ENCODE measurements around the gene C4orf46. TPM values are rescaled to one million over a fixed set of nuclear protein-coding genes. Genes with fewer than 3 reads are reported as not detected.

The C4orf46 gene
- total and polyA plus RNA-seq, 10 of the 15 experiments (the other 5 are each of a cell fraction or from before 2014, with no cell fraction given), result 9.3 to 40.2 (median 20.5) TPM

GRCh38 chr4:158681629-158682028 lies 9.9 kb upstream of the C4orf46 start:
- Histone ChIP-seq H3K4me3 (no peak overlapping the region), H4K20me1 (ENCODE audit: control insufficient read depth, insufficient read depth) (no peaks in the 10 kb centered on the region), H3K27ac (ENCODE audit: control insufficient read depth, insufficient read depth) (no peak overlapping the region), H3K9me3 (replicated peaks; ENCODE audit: control insufficient read depth, insufficient read depth, low read length) (no peaks in the 10 kb centered on the region), H3K4me1 (ENCODE audit: control insufficient read depth, insufficient read depth, low read length) (no peaks in the 10 kb centered on the region), H3K79me2 (ENCODE audit: control insufficient read depth, insufficient read depth, low read length) (no peaks in the 10 kb centered on the region), H3K27me3 (replicated peaks in 1 of 2; ENCODE audit: control insufficient read depth in 2 of 2, insufficient read depth in 2 of 2, low read length in 1 of 2) (no peaks in the 10 kb centered on the region), H2AFZ (ENCODE audit: control insufficient read depth, low read depth, low read length) (no peak overlapping the region), H3K4me2 (ENCODE audit: control insufficient read depth, insufficient read depth) (no peak overlapping the region), H3K9ac (ENCODE audit: control insufficient read depth, insufficient read depth, low read length) (no peak overlapping the region), H3K36me3 (ENCODE audit: control insufficient read depth in 2 of 2, insufficient read depth in 2 of 2, low read length in 1 of 2) (no peaks in the 10 kb centered on the region; a peak in 1 of 4 replicates)
- TF ChIP-seq ZNF274 (IDR thresholded peaks at IDR 0.05; ENCODE audit: insufficient read depth, insufficient read length), result no peak
- TF ChIP-seq LARP7 (IDR thresholded peaks at IDR 0.05), result no peak
- TF ChIP-seq, protein P1, sequence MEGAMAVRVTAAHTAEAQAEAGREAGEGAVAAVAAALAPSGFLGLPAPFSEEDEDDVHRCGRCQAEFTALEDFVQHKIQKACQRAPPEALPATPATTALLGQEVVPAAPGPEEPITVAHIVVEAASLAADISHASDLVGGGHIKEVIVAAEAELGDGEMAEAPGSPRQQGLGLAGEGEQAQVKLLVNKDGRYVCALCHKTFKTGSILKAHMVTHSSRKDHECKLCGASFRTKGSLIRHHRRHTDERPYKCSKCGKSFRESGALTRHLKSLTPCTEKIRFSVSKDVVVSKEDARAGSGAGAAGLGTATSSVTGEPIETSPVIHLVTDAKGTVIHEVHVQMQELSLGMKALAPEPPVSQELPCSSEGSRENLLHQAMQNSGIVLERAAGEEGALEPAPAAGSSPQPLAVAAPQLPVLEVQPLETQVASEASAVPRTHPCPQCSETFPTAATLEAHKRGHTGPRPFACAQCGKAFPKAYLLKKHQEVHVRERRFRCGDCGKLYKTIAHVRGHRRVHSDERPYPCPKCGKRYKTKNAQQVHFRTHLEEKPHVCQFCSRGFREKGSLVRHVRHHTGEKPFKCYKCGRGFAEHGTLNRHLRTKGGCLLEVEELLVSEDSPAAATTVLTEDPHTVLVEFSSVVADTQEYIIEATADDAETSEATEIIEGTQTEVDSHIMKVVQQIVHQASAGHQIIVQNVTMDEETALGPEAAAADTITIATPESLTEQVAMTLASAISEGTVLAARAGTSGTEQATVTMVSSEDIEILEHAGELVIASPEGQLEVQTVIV (IDR thresholded peaks at IDR 0.05; ENCODE audit: borderline replicate concordance, partially characterized antibody), result no peak
- TF ChIP-seq, protein P2, sequence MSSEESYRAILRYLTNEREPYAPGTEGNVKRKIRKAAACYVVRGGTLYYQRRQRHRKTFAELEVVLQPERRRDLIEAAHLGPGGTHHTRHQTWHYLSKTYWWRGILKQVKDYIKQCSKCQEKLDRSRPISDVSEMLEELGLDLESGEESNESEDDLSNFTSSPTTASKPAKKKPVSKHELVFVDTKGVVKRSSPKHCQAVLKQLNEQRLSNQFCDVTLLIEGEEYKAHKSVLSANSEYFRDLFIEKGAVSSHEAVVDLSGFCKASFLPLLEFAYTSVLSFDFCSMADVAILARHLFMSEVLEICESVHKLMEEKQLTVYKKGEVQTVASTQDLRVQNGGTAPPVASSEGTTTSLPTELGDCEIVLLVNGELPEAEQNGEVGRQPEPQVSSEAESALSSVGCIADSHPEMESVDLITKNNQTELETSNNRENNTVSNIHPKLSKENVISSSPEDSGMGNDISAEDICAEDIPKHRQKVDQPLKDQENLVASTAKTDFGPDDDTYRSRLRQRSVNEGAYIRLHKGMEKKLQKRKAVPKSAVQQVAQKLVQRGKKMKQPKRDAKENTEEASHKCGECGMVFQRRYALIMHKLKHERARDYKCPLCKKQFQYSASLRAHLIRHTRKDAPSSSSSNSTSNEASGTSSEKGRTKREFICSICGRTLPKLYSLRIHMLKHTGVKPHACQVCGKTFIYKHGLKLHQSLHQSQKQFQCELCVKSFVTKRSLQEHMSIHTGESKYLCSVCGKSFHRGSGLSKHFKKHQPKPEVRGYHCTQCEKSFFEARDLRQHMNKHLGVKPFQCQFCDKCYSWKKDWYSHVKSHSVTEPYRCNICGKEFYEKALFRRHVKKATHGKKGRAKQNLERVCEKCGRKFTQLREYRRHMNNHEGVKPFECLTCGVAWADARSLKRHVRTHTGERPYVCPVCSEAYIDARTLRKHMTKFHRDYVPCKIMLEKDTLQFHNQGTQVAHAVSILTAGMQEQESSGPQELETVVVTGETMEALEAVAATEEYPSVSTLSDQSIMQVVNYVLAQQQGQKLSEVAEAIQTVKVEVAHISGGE (CRISPR knock-in tag; IDR thresholded peaks at IDR 0.05), result no peak
- TF ChIP-seq NFXL1 (IDR thresholded peaks at IDR 0.05; ENCODE audit: borderline replicate concordance), result no peak
- no peak for TF ChIP-seq HCFC1 (IDR thresholded peaks at IDR 0.05; ENCODE audit: low read length)
- TF ChIP-seq NFYA (IDR thresholded peaks at IDR 0.05; ENCODE audit: borderline replicate concordance, low read depth, low read length), result no peak
- no peak for TF ChIP-seq USF2 (IDR thresholded peaks at IDR 0.05; ENCODE audit: borderline replicate concordance, low read depth, low read length)
- no peak for TF ChIP-seq NBN (IDR thresholded peaks at IDR 0.05)
- TF ChIP-seq, protein P3, sequence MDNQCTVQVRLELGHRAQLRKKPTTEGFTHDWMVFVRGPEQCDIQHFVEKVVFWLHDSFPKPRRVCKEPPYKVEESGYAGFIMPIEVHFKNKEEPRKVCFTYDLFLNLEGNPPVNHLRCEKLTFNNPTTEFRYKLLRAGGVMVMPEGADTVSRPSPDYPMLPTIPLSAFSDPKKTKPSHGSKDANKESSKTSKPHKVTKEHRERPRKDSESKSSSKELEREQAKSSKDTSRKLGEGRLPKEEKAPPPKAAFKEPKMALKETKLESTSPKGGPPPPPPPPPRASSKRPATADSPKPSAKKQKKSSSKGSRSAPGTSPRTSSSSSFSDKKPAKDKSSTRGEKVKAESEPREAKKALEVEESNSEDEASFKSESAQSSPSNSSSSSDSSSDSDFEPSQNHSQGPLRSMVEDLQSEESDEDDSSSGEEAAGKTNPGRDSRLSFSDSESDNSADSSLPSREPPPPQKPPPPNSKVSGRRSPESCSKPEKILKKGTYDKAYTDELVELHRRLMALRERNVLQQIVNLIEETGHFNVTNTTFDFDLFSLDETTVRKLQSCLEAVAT (IDR thresholded peaks at IDR 0.05), result no peak
- no peak for TF ChIP-seq ZNF622 (IDR thresholded peaks at IDR 0.05)
- FAIRE-seq (no peak), DNase-seq (ENCODE audit: low read depth, low spot score) (no peak), ATAC-seq (no peak)
- POLR2A ChIA-PET, result interaction anchor here (0.9 kb wide), 1 partner anchor 26 kb away, joined by 3 read pairs; no protein-coding TSS in a partner anchor
- in situ Hi-C loops (cut with MboI), result no loop called here
- RAD21 ChIA-PET (ENCODE audit: unreplicated experiment), result no interaction called here
- BruUV-seq (replicated peaks), result no TSS peak
- intact Hi-C loops (cut with micrococcal nuclease; ENCODE audit: unreplicated experiment), result no loop called here
- SMC1A ChIA-PET (ENCODE audit: uncharacterized antibody, unreplicated experiment), result interaction anchor here (1.5 kb wide), 1 partner anchor 359 kb away, joined by 4 read pairs; no protein-coding TSS in a partner anchor
- 100% methylated on average over 1 of the region's 1 CpG for WGBS (ENCODE audit: insufficient coverage, insufficient replicate concordance, low lambda C conversion rate, missing lambda C conversion rate)
- CTCF ChIA-PET, result no interaction called here

Data from GM12878 (cell line).